SKM-1 treated with dmso at 0.1 percent for 144 hours (cell line): ENCODE measurements around the gene MN1.

Experiments
- DNase-seq: peaks from one replicate; lab custom pipeline; 2025; ENCODE audit not compliant: unreplicated experiment; lab: John Stamatoyannopoulos, UW

The MN1 gene

GRCh38 chr22:27786291-27786932 is 15.1 kb downstream of the MN1 start:
- no peak for DNase-seq

- DNase-seq: no peak
These were observed 15.7 kb downstream of the MN1 start for GRCh38 chr22:27785831-27786230.

DNA sequence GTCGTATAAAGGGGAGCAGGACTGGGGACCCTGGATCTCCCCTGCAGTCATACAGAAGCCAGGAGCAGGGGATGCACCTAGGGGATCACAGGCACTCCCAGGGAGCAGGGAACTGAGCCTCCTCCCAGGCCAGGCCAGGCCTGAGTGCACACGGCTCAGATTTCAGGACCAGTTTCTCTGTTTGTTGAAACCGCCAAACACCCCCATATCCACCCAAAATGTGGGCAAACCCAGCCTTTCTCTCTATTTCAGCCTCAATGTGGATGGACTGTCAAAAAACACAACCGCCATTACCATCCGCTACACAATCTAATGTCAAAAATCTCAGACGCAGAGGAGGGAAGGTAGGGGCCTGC is 17.5 kb downstream of the MN1 start:
- no peak for DNase-seq

DNA sequence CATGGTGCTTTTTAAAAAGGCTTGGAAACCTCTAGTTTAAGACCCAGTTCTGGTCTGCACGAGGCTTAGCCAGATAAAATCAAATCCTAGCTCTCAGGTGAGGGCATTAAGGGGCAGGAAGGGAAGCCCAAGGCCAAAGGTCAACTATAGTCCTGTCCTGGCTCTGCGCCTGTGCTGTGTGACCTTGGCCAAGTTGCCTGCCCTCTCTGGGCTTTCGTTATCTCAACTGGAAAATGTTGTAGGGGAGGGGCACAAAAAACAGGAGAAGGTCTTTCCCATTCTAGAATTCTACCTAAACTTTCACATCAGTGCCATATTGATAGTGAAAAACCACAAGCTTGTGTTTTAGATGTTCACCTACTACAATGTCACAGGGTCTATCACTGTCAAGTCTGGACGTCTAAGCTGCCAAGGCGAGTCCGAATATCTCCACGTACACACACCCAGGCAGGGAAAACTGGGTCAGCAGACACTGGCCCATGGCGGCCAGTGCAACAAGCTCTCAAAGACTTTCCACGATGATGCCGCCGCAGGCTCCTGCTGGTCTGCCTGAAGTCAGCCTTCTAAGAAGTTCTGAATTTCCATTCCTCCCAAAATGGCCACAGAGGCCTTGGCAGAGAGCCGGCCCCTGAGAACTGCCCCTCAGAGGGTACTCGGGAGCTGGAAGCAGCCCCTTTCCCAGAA is 18.0 kb downstream of the MN1 start:
- DNase-seq: no peak

DNA sequence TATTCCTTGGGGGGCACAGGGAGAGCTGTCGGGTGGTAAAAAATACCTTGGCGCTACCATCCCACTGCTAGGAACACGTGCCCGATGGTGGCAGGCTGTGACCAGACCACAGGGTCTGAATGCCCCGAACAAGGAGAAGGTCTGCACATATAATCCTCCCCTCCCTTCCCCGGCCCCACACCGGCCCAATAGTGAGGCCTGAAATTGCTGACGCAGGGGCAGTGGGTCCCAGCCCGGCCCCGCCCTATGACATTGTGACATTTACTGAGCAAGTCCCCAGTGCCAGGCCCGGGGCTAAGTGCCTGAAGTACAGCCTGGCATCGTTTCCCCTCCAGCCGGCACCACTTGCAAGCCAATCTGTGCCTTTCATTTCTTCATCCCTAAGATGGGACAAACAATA is 19.5 kb downstream of the MN1 start:
- DNase-seq: no peak

GRCh38 chr22:27780161-27780575 is 21.4 kb downstream of the MN1 start:
- DNase-seq: no peak

DNA sequence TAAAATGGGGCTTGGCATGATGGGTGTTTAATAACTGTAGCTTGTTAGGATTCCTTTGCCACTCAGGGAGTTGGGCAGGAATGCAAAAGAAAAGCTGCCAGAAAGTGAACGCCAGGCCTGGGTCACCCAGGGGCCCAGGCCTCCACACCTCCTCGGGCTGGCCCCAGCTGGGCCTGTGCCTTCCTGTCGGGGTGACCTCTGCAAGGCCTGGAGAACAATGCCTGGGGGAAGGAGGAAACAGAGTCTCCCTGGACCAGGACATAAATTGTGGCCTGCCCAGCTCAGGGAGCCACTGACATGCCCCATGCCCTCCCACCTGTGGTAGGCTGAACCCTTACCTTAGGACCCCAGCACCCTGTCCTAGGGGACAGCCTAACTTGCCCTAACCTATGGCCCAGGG is 21.9 kb downstream of the MN1 start:
- DNase-seq: no peak

DNA sequence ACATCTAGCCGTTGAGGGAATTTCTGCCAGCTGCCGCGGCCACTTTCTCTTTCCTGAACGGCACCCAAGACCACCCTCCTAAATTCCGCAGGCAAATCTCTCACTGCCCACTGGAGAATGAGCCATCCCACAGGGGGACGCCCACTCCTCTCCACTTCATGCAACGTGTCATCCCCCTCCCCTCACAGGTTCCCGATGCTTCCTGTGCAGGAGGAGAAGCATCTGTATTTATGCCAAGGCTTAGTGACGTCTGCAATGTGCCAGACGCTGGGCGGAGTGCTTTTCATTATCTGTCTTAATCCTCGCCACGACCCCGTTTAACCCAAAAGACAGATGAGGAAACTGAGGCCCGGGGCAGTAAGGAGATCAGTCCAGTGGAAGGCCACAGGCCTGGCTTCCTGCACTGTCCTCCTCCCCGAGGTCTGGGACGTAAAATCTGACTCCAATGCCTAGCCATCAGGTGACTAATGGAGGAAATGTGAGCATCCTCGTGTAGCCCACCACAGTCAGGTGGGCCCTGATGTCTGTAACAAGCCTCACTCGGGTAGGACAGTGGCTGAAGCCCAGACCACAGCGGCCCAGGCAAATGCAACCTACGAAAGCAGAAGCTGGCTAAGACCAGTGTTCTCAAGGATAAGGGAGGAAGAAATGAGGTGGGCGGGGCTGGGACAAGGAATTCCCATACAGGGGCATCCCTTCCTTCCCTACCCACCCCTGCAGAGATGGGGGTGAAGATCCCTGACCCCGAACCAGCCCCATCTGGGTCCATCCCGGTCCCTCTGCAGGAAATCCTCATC is 23.1 kb downstream of the MN1 start:
- no peak for DNase-seq

DNA sequence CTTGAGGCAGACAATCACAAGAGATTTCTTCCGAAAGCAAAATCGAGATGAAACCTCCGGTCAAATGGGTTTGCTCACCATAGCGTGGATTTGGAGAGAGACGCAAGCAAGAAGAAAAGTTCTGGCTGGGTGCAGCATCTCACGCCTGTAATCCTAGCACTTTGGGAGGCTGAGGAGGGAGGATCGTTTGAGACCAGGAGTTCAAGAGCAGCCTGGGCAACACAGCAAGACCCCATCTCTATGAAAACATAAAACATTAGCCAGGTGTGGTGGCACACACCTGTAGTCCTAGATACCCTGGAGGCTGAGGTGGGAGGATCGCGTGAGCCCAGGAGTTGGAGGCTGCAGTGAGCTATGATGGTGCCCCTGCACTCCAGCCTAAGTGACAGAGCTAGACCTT is 24.4 kb downstream of the MN1 start:
- no peak for DNase-seq

DNA sequence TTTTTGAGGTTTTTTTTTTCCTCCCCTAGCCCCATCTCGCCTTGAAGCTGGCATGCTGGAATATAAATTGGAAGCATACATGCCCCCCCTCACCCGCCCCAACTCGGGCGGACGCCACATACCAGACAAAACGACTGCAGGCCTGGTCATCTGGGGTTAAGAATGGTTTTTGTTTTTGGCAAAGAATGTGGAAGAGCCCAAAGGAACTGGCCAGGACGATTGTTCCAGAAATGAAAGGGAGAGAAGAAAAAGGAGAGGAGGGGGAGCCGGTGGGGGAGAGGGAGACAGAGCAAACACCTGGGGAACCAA is 25.0 kb downstream of the MN1 start:
- no peak for DNase-seq

DNA sequence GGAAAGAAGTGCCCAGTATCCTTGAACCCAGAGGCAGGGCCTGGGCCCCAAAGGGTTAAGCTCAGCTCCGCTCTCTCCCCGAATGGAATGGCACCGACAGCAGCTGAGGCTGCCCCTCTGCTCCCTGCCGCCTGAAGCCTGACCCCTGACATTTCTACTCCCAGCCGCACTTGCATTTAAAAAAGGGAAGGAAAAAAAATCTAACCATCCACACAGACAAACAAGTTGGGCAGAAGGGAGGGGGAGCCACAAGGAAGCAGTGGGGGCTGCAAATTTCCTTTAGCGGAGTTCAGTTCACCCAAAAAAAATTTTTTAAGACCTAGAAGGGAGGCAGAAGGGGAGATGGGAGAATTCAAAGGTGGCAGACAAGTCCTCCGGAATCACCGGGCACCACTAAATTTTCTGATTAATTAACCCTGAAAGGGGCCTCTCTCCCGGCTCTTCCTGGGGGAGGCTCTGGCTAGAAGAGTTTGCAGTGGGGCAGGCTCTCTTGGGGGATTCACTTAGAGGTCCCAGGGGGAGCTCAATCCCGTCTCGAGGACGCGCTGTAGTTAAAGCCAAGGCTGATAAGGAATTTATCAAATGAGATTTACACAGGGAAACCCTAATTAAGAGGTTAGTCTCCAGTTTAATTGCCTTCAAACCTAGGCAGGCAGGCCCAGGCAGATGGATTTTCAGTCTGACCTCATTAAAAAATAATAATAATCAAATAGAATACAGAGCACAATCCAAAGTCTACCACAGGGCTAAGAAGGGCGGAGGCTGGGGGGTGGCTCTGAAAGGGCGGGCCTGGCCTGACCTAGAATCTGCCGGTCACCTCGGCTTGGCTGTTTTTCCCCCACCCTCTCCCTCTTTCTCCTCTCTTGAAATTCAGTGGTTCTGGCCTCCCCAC is 25.6 kb downstream of the MN1 start:
- DNase-seq: no peak

- no peak for DNase-seq
These were observed 26.4 kb downstream of the MN1 start for GRCh38 chr22:27775087-27775698.

GRCh38 chr22:27774200-27774599 is 27.4 kb downstream of the MN1 start:
- DNase-seq: no peak

DNA sequence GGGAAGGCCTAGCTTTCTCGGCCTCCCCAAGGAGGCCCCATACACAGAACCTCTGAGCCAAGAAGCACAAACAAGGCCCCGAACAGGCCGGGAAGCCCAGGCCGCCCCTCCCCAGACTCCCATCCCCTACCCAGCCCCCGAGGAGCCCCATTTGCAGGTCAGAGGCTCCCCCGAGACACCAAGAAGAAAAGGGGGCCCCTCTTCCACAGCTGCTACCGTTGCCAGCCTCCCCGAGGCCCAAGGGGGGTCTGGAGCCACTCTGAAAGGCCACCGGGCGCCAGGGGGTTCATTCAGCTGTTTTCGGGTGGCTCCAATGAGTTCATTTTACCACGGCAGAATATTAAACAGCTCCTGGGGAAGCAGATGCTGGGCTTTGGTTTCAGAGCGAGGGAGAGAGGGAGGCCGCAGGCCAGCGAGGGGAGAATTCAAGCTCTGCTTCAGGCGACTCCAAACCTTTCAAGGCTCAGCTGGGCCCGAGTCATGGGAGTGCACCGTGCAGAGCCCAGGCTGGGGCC is 28.5 kb downstream of the MN1 start:
- DNase-seq: no peak

- no peak for DNase-seq
These were observed 29.2 kb downstream of the MN1 start for GRCh38 chr22:27772081-27772983.

- no peak for DNase-seq
These were observed 29.9 kb downstream of the MN1 start for GRCh38 chr22:27771637-27772036.

DNA sequence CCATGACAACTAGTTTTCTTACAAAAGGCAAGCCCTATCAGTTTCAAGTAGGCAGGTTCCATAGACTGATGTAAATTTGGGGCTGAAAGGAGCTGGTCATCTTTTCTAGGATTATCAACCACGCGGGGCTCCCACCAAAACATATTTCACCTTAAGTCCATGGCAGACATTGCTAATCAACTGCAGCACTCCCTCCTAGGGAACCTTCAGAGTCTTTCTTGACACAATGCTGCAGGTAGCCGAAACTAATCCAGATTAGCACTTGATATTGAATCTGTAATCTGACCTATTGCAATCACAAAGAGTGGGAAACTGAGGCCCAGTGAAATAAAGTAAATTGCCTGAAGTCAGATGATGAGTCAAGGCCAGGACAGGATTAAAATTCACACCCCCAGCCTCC is 32.5 kb downstream of the MN1 start:
- no peak for DNase-seq

DNA sequence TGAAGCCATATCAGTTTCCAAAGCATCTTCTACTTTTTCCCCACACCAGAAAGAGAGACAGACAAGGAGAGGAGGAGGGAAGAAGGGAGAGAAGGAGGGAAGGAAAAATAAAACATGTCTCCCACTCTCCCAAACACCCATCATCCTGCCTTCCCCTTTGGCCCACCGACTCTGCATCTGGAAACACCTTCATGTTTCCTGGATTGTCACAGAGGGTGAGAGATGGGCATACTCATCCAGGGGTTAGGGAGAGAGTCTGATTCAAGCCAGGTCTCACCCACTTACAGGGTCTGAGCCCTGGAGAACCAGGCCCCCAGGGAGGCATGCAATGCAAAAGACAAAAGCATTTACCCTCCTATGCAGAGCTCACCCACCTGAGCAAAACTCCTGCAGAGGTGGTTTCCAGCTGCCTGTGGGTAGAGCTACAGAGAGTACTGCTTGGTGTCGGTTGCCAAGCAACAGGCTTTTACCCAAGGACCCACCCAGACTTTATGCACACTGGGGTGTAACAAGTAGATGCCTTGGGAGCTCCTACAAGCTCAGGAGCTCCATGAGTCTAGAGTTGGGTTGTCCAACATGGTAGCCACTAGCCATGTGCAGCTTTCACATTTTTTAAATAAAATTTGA is 33.4 kb downstream of the MN1 start:
- DNase-seq: no peak

GRCh38 chr22:27766679-27767078 is 34.9 kb downstream of the MN1 start:
- DNase-seq: no peak
